Limb (tissue), 2 donors: ENCODE results near the gene ACTR1B.
"Not testable (repeated sequence)": the region's sequence is repeated elsewhere in the genome, so short reads cannot be mapped to it uniquely, and the experiment has no call there.

ENCODE experiments used
- DNase-seq, 2 donors: peaks; one replicate each; pipeline ENCODE4 v3.0.0-alpha.2; 2016; ENCODE audit errors: extremely low spot score in 2 of 2

The ACTR1B gene

GRCh38 chr2:97618939-97619827 lies 44.7 kb downstream of the ACTR1B start:
- DNase-seq: not testable (repeated sequence)

- no peak for DNase-seq
These were observed 45.9 kb downstream of the ACTR1B start for GRCh38 chr2:97617911-97618310.

DNA sequence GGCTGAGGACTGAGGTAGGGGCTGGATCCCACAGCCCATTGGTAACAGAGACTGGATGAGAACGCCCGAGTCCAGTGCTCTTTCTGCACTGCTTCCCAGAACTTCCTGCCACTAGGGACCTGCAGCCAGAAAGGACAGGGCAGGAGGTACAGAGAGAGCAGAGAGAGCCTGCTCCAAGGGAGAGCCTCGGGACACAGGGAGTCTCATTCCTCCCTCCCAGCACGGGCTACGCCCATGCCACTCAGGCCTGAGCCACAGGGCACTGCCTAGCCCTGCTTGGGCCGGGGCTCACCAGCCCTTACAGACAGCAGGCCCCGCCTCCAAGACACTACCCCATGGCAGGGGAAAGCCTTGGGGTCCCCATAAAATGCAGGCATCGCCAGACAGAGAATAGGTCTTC lies 48.1 kb downstream of the ACTR1B start:
- not testable (repeated sequence) for DNase-seq

DNA sequence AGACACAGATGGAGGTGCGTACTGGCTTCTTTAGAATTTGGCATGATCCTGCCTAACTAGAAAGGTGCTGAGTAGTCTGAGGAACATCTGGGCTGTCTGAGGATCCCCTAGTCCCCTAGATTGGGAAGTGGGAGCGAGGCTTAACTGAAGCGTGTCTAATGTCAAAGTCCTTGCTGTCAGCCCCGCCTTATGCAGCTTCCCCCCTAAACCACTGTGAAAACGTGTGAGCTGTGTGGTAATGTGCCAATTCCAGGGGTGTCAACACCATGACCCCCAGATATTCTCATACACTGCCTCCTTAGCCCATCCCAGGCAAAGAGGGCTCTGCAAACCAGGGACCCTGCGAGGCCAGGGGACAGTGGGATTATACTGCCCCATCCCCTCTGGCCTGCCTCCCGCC lies 51.9 kb downstream of the ACTR1B start:
- not testable (repeated sequence) for DNase-seq

DNA sequence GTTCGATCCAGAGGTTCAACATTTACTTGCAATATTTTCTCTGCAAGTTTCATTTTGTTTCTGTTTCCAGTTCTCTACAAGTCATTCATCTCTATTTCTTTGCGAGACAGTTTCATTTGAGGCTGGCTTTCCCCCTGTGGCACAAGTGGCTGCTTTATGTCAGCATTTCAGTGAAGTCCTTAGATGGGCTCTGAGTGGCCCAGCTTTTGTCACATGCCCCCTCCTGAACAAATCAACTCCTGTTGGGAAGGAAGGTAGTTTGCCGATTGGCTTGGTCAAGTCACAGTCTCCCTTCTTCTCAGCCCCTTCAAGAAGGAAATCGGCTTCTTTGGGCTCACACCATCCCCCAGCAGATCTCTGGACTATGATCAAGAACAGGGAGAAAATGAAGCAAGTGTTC lies 55.1 kb downstream of the ACTR1B start:
- not testable (repeated sequence) for DNase-seq
